Right atrium auricular region (tissue), 2 donors: Measurements from ENCODE around the gene PTX4. TPM values are rescaled to one million over a fixed set of nuclear protein-coding genes. Genes with fewer than 3 reads are reported as not detected.

ENCODE experiments used
- DNase-seq: peaks from one replicate; pipeline ENCODE4 v3.0.0-alpha.2; 2019; ENCODE audit warnings: low spot score
- H3K27ac ChIP-seq, 2 donors: fragments of 200-600 bp; sonication (generic); 1 replicate in 1 of 2; 2 replicates in 1 of 2; pipeline ENCODE4 v1.5.1; 2016 to 2019
- H3K27me3 ChIP-seq, 2 donors: fragments of 200-600 bp; sonication (generic); one replicate each; pipeline versions ENCODE4 v1.5.1 to v1.6.0; 2017 to 2019
- H3K36me3 ChIP-seq: fragments of 200-600 bp; sonication (generic); one replicate; pipeline ENCODE4 v1.5.1; 2016
- H3K4me1 ChIP-seq, 2 donors: fragments of 200-600 bp; sonication (generic); one replicate each; pipeline versions ENCODE4 v1.5.1 to v1.6.0; 2017 to 2019
- H3K4me3 ChIP-seq, 2 donors: fragments of 200-600 bp; sonication (generic); 1 replicate in 1 of 2; 2 replicates in 1 of 2; pipeline ENCODE4 v1.5.1; 2017 to 2019; ENCODE audit warnings: mild to moderate bottlenecking in 1 of 2, moderate library complexity in 1 of 2
- H3K9me3 ChIP-seq, 2 donors: fragments of 200-600 bp; sonication (generic); one replicate each; pipeline ENCODE4 v1.5.1; 2019
- total RNA-seq, 2 donors: library from RNA; depleted of rRNA; stranded (reverse); fragments of >200 nt; gene quantifications; one replicate each; pipeline ENCODE4 v1.1.0, GENCODE V29; 2016
- TF ChIP-seq, protein P1 (sequence below), 2 donors: fragments of 200-600 bp; sonication (generic); IDR thresholded peaks; one replicate each; pipeline ENCODE4 v1.5.1; 2019; ENCODE audit warnings: antibody characterized with exemption in 2 of 2

Gene PTX4
- total RNA-seq, 2 donors from 2014 or later = 0.24 TPM; not detected in 1

DNA sequence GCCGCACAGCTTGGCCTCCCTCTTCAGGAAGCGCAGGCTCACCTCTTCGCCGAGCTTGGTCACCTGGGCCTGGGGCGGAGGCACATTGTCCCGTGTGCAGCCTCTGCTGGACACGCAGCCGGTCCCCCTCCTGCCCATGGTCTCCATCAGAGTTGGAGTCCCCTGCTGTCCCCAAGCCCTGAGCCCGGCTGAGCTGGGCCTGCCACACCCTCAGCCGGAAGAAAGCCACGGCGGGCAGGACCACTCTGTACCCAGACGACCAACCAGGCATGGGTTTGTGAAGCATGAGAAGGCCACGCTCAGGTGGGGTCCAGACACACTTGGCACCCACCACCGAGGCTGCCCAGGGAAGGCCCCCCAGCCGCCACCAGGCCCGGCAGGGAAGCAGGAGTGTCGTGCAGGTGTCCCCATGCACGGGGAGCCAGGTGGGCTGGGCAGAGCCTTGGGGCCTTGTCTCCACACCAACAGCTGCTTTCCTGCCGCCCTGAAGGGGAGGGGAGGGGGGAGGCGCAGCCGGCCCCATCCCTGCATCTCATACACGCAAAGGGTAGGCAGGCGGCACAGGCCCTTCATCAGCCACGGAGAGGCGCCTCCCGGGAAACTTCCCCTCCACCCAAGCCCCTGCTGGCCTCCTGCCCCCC, 49.6 kb downstream of the PTX4 start:
- TF ChIP-seq, protein P1, sequence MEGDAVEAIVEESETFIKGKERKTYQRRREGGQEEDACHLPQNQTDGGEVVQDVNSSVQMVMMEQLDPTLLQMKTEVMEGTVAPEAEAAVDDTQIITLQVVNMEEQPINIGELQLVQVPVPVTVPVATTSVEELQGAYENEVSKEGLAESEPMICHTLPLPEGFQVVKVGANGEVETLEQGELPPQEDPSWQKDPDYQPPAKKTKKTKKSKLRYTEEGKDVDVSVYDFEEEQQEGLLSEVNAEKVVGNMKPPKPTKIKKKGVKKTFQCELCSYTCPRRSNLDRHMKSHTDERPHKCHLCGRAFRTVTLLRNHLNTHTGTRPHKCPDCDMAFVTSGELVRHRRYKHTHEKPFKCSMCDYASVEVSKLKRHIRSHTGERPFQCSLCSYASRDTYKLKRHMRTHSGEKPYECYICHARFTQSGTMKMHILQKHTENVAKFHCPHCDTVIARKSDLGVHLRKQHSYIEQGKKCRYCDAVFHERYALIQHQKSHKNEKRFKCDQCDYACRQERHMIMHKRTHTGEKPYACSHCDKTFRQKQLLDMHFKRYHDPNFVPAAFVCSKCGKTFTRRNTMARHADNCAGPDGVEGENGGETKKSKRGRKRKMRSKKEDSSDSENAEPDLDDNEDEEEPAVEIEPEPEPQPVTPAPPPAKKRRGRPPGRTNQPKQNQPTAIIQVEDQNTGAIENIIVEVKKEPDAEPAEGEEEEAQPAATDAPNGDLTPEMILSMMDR (IDR thresholded peaks at IDR 0.05) = no peak
- Histone ChIP-seq H3K27me3 (no peaks in the 10 kb centered on the region), H3K4me1 (no peaks in the 10 kb centered on the region), H3K4me3 (no peak overlapping the region), H3K9me3 (no peaks in the 10 kb centered on the region), H3K36me3 (no peaks in the 10 kb centered on the region), H3K27ac (no peak overlapping the region)
- DNase-seq = no peak

DNA sequence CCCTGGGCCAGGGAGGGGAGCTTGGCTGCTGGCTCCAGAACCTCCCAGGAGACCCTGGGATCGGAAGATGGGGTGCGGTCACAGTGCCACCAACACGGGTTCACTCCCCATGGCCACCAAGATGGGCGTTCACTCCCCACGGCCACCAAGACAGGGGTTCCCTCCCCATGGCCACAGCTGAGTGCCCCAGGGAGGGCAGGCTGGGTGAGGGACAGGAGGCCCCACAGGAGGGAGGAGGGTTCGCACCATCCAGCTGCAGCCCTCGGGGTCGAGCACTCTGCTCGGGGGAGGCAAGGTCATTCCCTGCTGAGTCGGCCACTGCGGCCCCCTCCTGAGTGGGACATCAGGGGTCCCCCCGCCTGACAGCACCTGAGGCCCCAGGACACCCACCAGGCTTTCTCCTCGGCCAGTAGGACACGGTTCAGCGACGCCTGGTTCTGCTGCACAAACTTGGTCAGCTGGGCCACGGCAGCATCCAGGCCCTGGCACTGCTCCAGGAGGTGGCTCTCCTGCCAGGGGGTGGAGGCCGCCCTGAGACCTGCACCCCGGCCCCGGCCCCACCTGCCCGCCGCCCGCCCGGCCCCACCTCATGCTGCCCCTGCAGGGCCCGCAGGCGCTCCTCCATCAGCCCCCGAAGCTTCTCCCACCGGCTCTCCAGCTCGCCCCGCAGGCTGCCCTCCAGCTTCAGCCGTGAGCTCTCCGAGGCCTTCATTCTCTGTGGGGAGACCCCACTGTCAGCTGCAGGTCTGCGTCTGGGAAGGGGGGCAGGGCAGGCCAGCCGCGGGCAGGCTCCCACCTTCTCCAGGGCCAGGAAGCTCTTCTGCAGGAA, 50.3 kb downstream of the PTX4 start:
- Histone ChIP-seq H3K36me3 (no peaks in the 10 kb centered on the region), H3K9me3 (no peaks in the 10 kb centered on the region), H3K4me1 (no peaks in the 10 kb centered on the region), H3K27me3 (no peaks in the 10 kb centered on the region), H3K27ac (no peak overlapping the region), H3K4me3 (no peak overlapping the region)
- no peak for DNase-seq
- TF ChIP-seq, protein P1 (IDR thresholded peaks at IDR 0.05) = no peak

DNA sequence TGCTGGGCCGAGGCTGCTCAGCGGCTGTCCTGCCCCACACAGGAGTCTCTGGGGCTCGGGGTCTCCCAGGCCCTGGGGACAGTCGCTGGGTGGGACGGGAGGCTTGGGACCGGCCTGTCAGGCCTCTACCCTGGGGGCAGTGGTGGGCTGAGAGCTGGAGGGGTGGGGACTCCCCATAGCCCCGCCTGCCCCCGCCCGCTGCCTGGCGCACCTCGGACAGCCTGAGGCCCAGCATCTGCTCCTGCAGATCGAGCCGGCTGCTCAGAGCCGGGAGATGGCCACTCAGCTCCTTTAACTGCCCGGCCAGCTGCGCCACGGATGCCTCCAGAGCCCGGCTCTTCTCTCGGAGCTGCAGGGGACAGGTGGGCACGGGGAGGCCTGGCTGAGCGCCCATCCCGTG, 51.1 kb downstream of the PTX4 start:
- Histone ChIP-seq H3K4me1 (no peaks in the 10 kb centered on the region), H3K27me3 (no peaks in the 10 kb centered on the region), H3K36me3 (no peaks in the 10 kb centered on the region), H3K4me3 (no peak overlapping the region), H3K27ac (no peak overlapping the region), H3K9me3 (no peaks in the 10 kb centered on the region)
- no peak for DNase-seq
- TF ChIP-seq, protein P1 (IDR thresholded peaks at IDR 0.05) = no peak

DNA sequence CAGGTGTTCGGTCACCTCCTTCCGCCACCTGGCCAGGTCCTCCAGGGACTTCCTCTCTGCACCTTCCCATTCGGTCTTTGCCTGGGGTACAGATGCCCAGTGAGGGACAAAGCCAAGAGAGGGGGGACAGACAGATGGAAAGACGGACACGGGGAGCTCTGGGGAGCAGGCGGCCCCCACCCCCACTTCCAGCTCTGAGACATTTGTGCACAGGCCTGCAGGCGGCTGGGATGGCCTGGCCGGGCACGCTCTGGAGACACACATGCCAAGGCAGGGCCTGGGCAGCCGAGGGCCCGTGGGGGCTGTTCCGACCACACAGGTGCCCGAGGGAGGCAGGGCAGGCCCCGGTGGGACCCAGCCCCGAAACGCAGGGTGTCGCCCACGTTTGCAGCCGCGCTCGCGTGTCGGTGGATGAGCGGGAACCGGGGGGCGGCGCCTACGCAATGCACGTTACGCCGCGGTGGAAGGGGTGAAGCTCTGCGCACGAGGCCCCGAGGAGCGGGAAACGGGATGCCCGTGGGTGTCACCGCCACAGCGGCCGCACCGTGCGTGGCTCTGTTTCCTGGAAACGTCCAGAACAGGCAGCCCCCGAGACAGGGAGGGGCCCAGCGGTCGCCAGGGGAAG, 51.9 kb downstream of the PTX4 start:
- TF ChIP-seq, protein P1 (IDR thresholded peaks at IDR 0.05) = no peak
- Histone ChIP-seq H3K27ac (no peak overlapping the region), H3K4me3 (no peak overlapping the region), H3K4me1 (no peaks in the 10 kb centered on the region), H3K36me3 (no peaks in the 10 kb centered on the region), H3K27me3 (no peaks in the 10 kb centered on the region), H3K9me3 (no peaks in the 10 kb centered on the region)
- DNase-seq = no peak

DNA sequence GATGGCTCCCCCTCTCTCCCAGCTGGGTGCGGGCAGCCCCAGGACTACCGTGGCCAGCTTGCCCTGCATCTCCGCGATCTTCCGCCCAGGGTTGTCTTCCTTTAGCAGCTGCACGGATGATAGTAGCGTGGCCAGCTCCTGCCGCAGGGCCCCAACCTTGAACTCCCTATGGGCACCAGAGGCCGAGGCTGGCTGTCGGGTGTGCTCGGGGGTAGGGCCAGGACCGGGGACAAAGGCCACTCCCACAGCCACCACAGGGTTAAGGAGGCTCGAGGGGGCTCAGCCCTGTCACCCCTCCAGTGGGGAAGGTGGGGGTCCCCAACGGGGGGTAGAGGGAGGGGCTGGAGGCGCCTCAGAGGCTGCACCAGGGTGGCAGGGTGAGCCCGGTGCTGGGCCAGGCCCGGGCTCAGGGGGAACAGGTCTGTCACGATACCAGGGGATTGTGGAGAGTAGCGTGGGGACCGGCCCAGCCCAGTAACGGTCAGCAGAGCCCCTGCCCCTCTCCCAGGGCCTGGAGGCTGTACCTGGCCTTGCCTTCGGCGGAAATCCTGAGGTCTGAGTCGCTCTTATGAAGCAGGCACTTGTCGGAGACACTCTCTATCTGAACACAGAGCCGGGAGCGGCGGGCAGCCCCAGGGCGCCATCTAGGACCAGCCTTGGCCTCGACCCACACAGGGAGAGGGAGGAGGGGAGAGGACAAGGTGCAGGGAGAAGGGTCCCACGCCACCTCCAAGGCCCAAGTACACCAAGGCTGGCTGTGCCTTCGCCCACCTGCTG, 52.6 kb downstream of the PTX4 start:
- DNase-seq = no peak
- no peaks in the 10 kb centered on the region for H3K9me3 ChIP-seq
- H3K27me3 ChIP-seq = no peaks in the 10 kb centered on the region
- H3K4me3 ChIP-seq = no peak overlapping the region
- no peaks in the 10 kb centered on the region for H3K36me3 ChIP-seq
- TF ChIP-seq, protein P1 (IDR thresholded peaks at IDR 0.05) = no peak
- no peaks in the 10 kb centered on the region for H3K4me1 ChIP-seq
- H3K27ac ChIP-seq = no peak overlapping the region

Other genes starting within 250 kb of the PTX4 start
- 1 to 10 TPM; 2.6 to 8.9 TPM for gene TPSAB1, start 248.2 kb downstream of the PTX4 start, total RNA-seq
- under 1 TPM in 1 of 2 donors, not detected in 1; 0.63 TPM for gene TPSD1, start 232.9 kb downstream of the PTX4 start, total RNA-seq
- 10 to 100 TPM; 58.8 to 59.5 TPM for gene UBE2I, start 179.3 kb downstream of the PTX4 start, total RNA-seq
- gene BAIAP3, start 155.3 kb downstream of the PTX4 start, total RNA-seq = 1 to 10 TPM in 1 of 2 donors, under 1 TPM in 1; 0.35 to 2.4 TPM
- 10 to 100 TPM; 72.8 to 73.7 TPM for gene TSR3, start 137.1 kb downstream of the PTX4 start, total RNA-seq
- 10 to 100 TPM; 31.8 to 46.7 TPM for gene GNPTG, start 137.0 kb downstream of the PTX4 start, total RNA-seq
- 10 to 100 TPM; 11.0 to 17.6 TPM for gene UNKL, start 74.2 kb downstream of the PTX4 start, total RNA-seq
- 10 to 100 TPM; 13.4 to 19.7 TPM for gene UQCC4, start 68.2 kb downstream of the PTX4 start, total RNA-seq
- not detected for gene PERCC1, start 57.9 kb downstream of the PTX4 start, total RNA-seq
- gene CCDC154, start 44.4 kb downstream of the PTX4 start, total RNA-seq = not detected
- 10 to 100 TPM; 19.4 to 31.7 TPM for gene CLCN7, start 13.9 kb downstream of the PTX4 start, total RNA-seq
- gene TELO2, start 4.4 kb upstream of the PTX4 start, total RNA-seq = 10 to 100 TPM; 11.3 to 11.5 TPM
- 10 to 100 TPM; 35.1 to 42.2 TPM for gene TMEM204, start 44.7 kb upstream of the PTX4 start, total RNA-seq
- 10 to 100 TPM in 1 of 2 donors, 1 to 10 TPM in 1; 6.4 to 13.0 TPM for gene IFT140, start 123.1 kb upstream of the PTX4 start, total RNA-seq
- 1 to 10 TPM; 7.7 to 9.7 TPM for gene CRAMP1, start 123.4 kb upstream of the PTX4 start, total RNA-seq
- 10 to 100 TPM; 11.7 to 16.1 TPM for gene JPT2, start 189.3 kb upstream of the PTX4 start, total RNA-seq
- gene MAPK8IP3, start 217.3 kb upstream of the PTX4 start, total RNA-seq = 10 to 100 TPM; 43.1 to 43.3 TPM